GM12801 (cell line): Measurements from ENCODE around the gene WWP2.

Source experiments
- CTCF ChIP-seq: IDR thresholded peaks from one replicate; pipeline ENCODE4 v1.5.1; 2011; ENCODE audit warnings: control low read depth; ENCODE audit not compliant: insufficient read length; ENCODE audit errors: extremely low read depth

WWP2 gene

GRCh38 chr16:69855592-69855991, 93.5 kb downstream of the WWP2 start:
- TF ChIP-seq CTCF = no peak

GRCh38 chr16:69858191-69859104, 96.3 kb downstream of the WWP2 start:
- TF ChIP-seq CTCF = no peak

GRCh38 chr16:69859105-69859989, 97.2 kb downstream of the WWP2 start:
- no peak for TF ChIP-seq CTCF

- TF ChIP-seq CTCF = no peak
These were observed 98.4 kb downstream of the WWP2 start for GRCh38 chr16:69860233-69861231.

GRCh38 chr16:69861292-69862030, 99.3 kb downstream of the WWP2 start:
- no peak for TF ChIP-seq CTCF

GRCh38 chr16:69863401-69864281, 101.5 kb downstream of the WWP2 start:
- no peak for TF ChIP-seq CTCF
